Heart left ventricle (tissue), 13 donors: ENCODE results near the gene KCNH3.

Source experiments
- POLR2A ChIP-seq, 2 donors: fragments of 450-650 bp; IDR thresholded peaks; one replicate each; pipeline ENCODE4 v1.6.1; 2017; ENCODE audit warnings: antibody characterized with exemption in 2 of 2, mild to moderate bottlenecking in 2 of 2, moderate library complexity in 2 of 2
- TF ChIP-seq, protein P1 (sequence below), 12 donors: fragments of 200-600 bp; sonication (generic) in 4 of 12; IDR thresholded peaks; one replicate each; pipeline versions ENCODE4 v1.5.0 to v1.8.0; 2018 to 2022; ENCODE audit warnings: antibody characterized with exemption in 12 of 12, mild to moderate bottlenecking in 5 of 12
- donor health status: ischemic (EF 13 %, LVEDD 7.1; RV severe dilation, severe dysfunction).
- donor health status: DM: no; HTN: yes; CAD: no.
- donor health status: DM: no; HTN: no; CAD: no.
- donor health status: ischemic (EF 25% LVEDD 6.9; RV normal size, moderate dysfunction).
- donor health status: ischemic (EF 25% LVEDD 5.7; RV mildly dilated, moderate dysfunction).
- donor health status: ischemic (EF 35%, LVEDD 5.7; RV mildly dilated, moderate dysfunction).
- donor health status: nonischemic (EF 11% LVEDD 7.7; RV severe dilation, severe dysfunction).
- donor health status: DM: yes; HTN: yes; CAD: no.
- donor health status: PGD.
- donor health status: ischemic (EF 29% LVEDD 5.4; RV normal size, mild dysfunction).
- donor health status: nonischemic (EF 23%, LVEDD 6.1; RV moderate dilation, normal function).

DNA sequence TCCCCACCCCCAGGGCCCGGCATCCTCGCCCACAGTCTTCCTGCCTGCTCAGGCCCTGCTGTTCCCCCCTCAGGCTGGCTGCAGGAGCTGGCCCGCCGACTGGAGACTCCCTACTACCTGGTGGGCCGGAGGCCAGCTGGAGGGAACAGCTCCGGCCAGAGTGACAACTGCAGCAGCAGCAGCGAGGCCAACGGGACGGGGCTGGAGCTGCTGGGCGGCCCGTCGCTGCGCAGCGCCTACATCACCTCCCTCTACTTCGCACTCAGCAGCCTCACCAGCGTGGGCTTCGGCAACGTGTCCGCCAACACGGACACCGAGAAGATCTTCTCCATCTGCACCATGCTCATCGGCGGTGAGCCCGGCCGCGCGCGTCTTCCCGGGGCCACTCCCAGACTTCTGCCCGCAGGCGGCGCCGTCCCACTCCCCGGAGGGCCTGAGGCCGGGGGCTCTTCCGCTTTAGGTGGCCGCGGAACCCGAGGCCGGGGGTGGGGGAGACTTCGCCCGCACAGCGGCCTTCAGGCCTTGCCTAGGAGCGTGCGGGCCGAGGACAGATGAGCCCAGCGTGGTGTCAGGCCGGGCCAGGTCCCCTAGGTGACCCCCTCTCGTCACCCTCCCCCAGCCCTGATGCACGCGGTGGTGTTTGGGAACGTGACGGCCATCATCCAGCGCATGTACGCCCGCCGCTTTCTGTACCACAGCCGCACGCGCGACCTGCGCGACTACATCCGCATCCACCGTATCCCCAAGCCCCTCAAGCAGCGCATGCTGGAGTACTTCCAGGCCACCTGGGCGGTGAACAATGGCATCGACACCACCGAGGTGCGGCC, 10.2 kb downstream of the KCNH3 start:
- TF ChIP-seq, protein P1, sequence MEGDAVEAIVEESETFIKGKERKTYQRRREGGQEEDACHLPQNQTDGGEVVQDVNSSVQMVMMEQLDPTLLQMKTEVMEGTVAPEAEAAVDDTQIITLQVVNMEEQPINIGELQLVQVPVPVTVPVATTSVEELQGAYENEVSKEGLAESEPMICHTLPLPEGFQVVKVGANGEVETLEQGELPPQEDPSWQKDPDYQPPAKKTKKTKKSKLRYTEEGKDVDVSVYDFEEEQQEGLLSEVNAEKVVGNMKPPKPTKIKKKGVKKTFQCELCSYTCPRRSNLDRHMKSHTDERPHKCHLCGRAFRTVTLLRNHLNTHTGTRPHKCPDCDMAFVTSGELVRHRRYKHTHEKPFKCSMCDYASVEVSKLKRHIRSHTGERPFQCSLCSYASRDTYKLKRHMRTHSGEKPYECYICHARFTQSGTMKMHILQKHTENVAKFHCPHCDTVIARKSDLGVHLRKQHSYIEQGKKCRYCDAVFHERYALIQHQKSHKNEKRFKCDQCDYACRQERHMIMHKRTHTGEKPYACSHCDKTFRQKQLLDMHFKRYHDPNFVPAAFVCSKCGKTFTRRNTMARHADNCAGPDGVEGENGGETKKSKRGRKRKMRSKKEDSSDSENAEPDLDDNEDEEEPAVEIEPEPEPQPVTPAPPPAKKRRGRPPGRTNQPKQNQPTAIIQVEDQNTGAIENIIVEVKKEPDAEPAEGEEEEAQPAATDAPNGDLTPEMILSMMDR (IDR thresholded peaks at IDR 0.05), result peak in 11 of 12 donors; percentile 6 to 68 (median 46)
- no peak for TF ChIP-seq POLR2A (IDR thresholded peaks at IDR 0.05)
